NCI-H2196 (cell line): ENCODE measurements around the gene SKAP1.
"Not testable (repeated sequence)": the region's sequence is repeated elsewhere in the genome, so short reads cannot be mapped to it uniquely, and the experiment has no call there.

Source experiments
- DNase-seq: peaks from one replicate; lab custom pipeline; 2025; ENCODE audit not compliant: unreplicated experiment; lab: John Stamatoyannopoulos, UW

Gene SKAP1

DNA sequence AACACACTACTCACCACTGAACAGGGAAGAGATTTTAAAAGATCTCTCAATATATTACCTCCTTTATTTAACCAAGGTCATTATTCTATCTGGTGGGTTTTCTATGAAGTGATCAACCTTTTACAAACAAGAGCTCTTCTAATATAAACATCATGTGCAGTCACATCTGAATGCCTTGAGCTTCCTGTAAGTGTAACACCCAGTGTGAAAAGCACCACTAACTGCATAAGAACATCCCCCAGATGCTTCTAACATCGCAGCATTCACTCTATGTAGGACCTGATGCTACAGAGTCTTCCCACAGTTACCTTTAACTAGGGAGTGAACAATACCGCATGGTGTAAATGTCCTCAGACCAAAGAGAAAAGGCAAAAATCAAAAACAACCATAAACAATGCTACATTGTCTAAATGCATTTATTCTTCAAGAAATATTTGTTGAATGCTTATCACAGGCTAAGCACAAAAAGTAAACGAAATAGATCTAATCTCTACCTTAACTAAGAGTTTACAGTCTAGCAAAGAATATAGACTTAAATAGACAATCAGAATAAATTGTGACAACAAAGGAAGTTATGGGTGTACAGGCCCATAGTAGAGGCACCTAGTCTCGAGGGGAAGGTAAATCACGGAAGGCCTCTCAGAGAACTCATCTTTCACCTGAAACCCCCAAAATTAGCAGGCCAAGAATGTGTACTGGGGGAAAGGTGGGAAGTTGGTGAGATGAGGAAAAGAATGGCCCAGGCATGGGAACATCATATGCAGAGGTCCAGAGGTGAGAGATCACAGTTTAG, 16.2 kb downstream of the SKAP1 start:
- DNase-seq, result no peak

DNA sequence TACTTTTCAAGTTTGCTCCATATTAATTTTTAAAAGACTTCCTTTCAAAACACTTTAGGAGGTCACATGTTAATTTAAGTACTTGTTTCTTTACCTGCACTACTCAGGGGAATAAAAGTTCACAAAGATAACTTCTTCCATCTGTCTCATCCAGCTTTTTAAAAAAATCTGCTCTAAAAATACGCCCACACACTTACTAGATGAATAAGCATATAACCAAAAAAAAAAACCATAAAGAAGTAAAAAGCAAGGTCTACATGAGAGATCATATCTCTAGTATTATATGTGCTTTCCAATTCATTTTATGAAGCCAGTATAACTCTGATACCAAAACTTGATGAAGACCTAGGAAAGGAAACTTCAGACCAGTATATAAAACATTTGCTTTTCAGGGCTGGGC, 17.2 kb downstream of the SKAP1 start:
- DNase-seq, result no peak

DNA sequence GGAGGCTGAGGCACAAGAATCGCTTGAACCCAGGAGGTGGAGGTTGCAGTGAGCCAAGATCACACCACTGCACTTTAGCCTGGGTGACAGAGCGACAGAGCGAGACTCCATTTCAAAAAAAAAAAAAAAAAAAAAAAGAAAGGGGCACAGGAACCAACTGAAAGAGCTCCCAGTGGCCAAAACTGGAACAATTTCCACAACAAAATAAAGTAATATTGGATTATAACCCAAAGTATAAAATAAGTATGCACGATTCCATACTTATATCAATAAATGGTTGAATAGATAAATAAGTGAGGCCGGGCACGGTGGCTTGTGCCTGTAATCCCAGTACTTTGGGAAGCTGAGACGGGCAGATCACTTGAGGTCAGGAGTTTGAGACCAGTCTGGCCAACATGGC, 19.2 kb downstream of the SKAP1 start:
- not testable (repeated sequence) for DNase-seq

DNA sequence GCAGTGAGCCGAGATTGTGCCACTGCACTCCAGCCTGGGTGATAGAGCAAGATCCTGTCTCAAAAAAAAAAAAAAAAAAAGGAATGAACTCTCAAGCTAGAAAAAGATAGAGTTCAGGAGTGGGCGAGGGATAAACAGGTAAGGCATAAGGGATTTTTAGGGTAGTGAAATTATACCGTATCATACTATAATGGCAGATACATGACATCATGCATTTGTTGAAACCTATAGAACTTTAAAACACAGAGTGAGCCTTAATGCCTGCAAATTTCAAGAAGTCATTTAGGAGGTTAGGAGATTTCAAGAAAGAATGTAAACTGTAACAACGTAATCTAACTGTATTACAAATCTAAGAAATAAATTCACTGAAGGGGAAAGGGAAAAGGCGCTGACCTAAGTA, 20.4 kb downstream of the SKAP1 start:
- no peak for DNase-seq

DNA sequence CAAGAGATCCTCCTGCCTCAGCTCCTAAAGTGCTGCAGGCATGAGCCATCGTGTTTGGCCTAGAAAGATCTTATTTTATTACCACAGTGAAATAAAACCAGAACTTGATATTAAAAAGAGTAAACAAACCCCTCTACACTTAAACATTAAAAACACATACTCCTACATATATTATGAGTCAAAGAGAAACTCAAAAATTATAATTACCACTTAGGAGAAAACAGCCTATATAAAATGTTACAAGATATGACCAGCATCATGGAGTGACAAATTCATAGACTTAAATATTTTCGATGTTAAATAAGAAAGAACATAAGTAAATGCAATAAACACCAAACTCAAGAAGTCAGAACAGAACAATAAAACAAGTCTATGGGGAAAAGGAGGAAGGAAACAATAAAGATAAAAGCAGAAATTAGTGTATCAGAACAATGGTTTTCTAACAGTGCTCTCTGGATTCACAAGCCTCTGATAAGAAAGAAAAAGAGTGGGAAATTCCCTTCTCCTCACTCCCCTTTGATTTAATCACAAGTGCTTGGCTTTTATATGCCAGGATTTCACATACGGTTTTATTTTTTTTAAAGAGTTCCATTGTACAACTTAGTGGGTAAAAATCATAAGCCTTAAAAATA, 23.0 kb downstream of the SKAP1 start:
- DNase-seq, result no peak

GRCh38 chr17:48394821-48395220, 35.2 kb downstream of the SKAP1 start:
- DNase-seq, result no peak

- no peak for DNase-seq
Measured at GRCh38 chr17:48393283-48393682, 36.7 kb downstream of the SKAP1 start.

DNA sequence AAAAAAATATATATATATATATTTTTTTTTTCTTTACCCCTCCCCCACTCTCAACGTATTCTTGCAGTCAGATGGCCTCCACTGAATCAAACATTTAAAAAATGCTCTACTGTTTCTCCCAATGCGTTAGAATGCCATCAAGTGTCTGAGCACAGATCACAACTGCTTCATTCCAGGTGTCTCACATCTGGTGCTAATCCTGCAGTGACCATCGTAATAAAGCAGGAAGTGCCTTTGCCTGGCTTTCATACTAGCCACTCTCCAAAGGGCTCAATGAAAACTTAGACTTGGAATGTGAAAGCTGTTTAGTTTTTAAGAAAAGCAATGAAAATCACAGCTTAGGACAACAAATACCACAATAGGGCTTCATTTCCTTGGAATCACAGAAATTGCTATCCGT, 37.2 kb downstream of the SKAP1 start:
- no peak for DNase-seq

GRCh38 chr17:48391444-48391843, 38.6 kb downstream of the SKAP1 start:
- no peak for DNase-seq

DNA sequence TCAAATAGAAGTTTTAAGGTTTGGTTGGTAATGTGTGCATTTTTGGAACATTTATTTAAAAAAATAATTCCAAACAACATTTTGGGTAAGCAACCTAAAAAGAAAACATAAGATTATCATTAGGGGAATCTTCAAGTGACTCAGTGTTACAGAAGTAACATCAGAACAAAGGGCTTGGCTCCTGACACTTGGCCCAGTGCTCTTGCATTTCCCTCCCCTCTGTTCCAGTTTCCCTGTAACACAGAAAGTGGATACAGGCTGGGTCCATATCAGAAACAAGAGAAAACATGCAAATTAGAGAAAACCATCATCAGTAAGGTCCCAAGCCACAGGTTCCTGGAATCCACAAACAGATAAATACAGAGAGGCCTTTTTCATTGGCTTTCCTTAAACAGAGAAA, 40.1 kb downstream of the SKAP1 start:
- DNase-seq, result no peak

DNA sequence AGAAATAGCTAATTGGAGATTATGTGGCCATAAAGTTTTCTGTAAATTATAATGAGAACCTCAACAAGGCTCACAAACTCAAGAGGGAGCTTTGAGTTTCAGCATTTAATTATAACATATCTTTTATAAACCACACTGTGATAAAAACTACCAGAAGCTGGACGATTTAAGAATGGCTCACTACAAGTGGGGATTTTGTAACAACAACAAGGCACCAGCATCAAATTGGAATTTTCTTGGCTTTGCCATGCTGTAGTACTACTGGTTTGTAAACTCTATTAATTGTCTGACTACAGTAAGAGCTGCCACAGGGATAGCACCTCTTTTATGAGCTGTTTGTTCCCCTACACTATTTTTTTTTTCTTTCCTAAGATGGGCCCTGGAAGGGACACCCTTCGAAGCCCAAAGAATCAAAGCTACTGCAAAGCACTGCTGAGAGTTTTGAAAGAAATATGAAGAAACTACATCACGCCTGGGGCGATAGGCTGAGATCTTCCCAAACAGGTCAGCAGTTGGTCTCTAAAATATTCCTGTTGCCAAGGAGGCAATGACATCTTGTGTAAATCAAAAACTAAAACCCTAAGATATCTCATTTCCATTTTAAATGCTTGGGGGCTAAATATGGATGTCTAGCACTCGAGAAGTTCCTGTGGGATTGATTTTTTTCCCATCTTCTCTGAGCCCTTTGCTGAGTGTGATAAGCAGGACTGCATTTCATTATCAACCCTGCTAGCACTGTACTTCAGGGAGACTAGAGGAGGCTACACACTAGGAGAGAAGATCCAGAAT, 40.9 kb downstream of the SKAP1 start:
- no peak for DNase-seq

DNA sequence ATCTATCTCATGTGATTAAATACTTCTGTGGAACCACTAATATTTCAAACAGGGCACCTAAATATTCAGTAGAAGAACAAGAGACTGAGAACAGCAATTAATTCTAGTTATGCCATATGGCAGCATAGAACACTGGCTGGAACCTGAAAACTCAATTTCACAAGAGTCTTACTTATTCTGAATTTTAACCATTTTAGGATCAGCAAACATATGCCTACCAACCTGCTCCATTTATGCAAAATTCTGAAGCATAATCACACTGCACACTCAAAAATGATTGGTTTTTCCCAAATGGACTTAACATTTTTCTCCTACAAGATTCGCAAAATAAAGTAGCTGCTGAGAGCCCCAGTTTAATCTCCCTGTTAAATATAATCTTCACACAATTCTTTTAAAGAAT, 43.2 kb downstream of the SKAP1 start:
- no peak for DNase-seq

DNA sequence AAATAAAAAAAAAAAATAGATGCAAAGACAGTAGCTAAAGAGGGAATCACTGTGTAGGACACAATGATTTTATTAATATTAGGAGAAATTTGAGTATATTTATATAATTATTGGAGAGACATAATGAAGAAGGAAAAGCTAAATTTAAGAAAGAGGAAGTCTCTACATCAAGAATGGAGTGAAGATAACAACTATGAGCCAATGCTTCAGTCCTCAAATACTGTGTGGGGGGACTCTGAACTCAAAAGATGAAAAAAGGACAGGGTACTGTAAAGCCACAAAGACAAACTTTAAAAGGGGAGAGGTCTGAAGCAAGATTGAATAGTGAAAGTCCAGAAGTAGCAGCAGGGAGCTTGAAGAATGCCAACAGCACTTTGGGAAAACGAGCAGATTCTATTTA, 44.7 kb downstream of the SKAP1 start:
- no peak for DNase-seq

DNA sequence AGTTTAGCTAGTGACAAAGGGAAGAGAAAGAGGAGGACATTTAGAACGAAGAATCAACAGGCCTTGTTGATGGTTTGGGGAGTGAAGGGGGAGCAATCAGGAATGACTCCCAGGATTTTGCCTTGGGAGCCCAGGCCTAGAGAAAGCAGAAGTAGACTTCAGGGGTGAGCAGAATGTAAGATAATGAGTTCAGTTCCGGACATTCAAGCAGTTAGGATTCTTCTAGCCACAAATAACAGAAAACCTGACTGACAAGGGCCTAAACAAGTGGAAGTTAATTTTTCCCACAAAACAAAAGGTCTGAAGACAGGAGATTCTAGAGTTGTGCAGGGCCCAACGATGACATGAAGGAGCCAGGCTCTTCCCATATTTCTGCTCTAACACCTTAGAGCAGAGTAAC, 45.9 kb downstream of the SKAP1 start:
- no peak for DNase-seq

- no peak for DNase-seq
Measured at GRCh38 chr17:48382989-48383388, 47.0 kb downstream of the SKAP1 start.

DNA sequence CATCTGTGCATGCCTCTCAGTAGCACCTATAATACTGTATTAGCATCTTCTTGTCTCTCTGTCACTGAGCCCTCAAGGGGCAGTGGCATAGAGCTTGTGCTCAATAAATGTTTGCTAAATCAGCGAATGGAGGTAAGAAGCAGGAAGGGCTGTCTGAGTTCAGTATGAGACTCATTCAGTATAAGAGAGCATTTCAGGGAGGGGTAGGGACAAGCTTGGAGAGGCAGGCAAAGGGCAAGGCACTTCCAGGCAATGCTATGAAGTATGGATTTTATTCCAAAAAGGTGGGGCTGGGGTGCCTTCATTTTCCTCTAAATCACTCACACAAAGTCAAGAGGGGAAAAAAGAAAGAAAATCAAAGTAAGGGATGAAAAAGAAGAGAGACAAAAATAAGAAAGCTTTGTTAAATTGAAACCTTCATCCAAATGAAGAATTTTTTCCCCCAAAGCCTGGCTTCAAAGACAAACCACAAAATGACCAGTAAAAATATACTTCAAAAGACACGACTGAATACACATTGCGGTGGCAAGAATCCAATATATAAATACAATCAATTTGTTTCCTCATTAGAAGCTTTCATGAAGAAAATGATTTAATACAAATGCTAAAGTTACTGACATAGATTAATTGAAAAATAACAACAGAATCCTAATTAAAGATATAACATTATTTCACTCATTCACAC, 51.2 kb downstream of the SKAP1 start:
- DNase-seq, result no peak

GRCh38 chr17:48378238-48378637, 51.8 kb downstream of the SKAP1 start:
- no peak for DNase-seq

DNA sequence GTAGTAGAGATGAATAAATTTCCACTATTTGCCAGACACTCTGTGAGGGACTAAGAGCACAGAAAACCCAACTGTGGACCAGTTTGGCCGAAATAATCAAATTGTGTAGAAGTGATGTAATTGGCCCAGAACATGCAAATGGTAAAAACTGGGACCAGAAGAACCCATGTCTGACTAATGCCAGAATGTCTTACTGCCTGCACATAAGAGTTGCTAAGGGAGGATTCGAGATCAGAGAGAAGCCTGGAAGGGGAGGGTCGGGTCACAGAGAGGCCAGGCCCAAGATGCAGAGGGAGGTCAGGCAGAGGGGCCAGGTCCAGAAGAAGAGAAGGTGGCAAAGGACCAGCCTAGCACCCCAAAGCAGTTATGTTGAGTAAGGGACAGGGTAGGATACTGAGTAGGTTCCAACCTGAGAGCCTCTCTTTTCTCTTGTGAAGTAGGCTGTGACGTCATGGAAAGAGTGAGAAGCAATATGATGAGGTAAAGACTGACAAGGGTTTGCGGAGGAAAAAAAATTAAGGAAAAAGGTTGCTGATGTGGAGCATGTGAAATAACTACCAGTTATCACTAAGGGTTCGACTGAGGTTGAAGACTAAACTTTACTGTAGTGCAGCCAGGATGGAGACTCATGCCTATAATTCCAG, 53.2 kb downstream of the SKAP1 start:
- no peak for DNase-seq

- no peak for DNase-seq
Measured at GRCh38 chr17:48375356-48375755, 54.7 kb downstream of the SKAP1 start.

DNA sequence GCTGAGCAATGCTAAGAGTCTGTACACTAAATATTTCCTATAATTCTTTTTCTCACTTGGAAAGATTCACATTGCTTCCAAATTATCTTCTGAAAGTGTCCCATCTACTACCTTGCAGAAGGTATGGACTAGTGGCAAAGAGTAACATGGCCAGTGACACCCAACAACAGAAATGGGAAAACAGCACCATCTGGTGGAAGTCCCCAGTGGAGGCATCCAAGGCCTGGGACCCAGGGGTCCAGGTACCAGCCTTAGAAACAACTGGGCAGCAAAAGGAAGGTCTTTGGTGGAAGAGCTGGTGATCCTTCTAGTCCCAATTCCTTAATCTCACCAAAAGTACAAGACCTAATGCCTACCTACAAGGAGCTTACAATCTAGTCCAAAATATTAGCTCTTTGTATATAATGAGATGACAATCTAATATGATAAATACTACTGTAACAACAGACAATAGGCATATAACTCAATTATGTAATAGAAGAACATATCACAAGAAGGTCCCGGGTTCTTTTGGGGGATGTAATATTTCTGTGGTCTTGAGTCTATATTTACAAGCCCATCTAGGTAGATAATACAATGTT, 55.3 kb downstream of the SKAP1 start:
- DNase-seq, result peak; percentile 24

GRCh38 chr17:48373883-48374282, 56.1 kb downstream of the SKAP1 start:
- DNase-seq, result no peak
